Ovary (tissue), 3 donors: ENCODE measurements around the gene UGT1A10.

Source experiments
- POLR2A ChIP-seq: fragments of 450-650 bp; IDR thresholded peaks from one replicate; pipeline ENCODE4 v1.6.1; 2017; ENCODE audit warnings: antibody characterized with exemption, mild to moderate bottlenecking, moderate library complexity
- TF ChIP-seq, protein P1 (sequence below), 3 donors: fragments of 450-650 bp in 2 of 3; fragments of 200-600 bp in 1 of 3; IDR thresholded peaks; one replicate each; pipeline versions ENCODE4 v1.5.1 to v1.8.0; 2016 to 2022; ENCODE audit warnings: antibody characterized with exemption in 3 of 3, mild to moderate bottlenecking in 1 of 3
- donor health status: DM: no; HTN: no; CAD: no.

- TF ChIP-seq, protein P1, sequence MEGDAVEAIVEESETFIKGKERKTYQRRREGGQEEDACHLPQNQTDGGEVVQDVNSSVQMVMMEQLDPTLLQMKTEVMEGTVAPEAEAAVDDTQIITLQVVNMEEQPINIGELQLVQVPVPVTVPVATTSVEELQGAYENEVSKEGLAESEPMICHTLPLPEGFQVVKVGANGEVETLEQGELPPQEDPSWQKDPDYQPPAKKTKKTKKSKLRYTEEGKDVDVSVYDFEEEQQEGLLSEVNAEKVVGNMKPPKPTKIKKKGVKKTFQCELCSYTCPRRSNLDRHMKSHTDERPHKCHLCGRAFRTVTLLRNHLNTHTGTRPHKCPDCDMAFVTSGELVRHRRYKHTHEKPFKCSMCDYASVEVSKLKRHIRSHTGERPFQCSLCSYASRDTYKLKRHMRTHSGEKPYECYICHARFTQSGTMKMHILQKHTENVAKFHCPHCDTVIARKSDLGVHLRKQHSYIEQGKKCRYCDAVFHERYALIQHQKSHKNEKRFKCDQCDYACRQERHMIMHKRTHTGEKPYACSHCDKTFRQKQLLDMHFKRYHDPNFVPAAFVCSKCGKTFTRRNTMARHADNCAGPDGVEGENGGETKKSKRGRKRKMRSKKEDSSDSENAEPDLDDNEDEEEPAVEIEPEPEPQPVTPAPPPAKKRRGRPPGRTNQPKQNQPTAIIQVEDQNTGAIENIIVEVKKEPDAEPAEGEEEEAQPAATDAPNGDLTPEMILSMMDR (IDR thresholded peaks at IDR 0.05) = no peak
- TF ChIP-seq POLR2A = no peak
These were observed 38.7 kb downstream of the UGT1A10 start for GRCh38 chr2:233674995-233675394.
